HG03442 (cell line): ENCODE results near the gene AQP9.
A peak's percentile ranks its signal among the peaks of the same experiment; 100 is the strongest.

ENCODE experiments used
- ATAC-seq: cut with Tn5 transposase; IDR thresholded peaks from one replicate; pipeline ENCODE4 v1.9.1; 2021; ENCODE audit warnings: mild to moderate bottlenecking, moderate library complexity; ENCODE audit not compliant: unreplicated experiment

Gene AQP9

DNA sequence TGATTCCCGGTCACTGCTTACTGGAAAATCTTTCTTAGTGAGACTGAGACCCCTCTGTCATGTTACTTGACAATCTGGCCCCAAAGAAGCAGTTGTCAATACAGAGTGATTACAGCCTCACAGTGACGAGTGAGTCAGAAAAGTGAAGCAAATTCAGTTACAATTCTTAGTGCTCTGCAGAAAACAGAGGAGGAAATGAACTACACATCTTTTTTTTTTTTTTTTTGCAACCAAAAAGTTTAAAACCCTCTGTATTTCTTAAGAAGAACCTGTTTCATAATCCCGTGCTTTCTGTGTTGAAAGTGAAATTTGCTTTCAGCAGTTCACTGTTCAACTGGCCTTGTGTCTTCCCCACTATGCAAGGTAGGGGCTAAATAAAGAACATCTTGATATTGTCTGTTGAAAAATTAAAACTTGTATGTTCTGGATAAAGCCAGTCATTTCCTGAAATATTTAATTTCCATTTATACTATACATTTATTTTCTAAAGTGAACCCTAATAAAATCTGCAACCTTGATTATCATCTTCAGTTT lies 1.9 kb downstream of the AQP9 start:
- ATAC-seq = no peak

DNA sequence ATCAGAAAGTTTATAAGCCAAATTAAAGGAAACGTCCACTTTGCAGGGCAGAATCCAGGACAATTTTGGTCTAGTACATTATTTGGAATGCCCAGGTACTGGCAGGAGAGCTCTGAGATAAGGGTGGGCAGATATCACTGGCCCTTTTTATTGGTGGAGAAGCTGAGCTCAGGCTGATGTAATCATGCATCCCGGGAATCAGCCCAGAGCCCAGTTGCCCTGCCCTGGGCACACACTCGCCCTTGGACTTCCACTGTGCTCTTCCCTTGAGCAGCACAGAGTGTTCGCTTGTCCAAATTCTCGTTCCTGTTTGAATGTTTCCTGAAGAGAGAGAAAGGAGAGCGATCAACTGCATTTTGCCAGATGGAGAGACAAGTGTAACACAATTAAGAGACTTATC lies 3.7 kb downstream of the AQP9 start:
- ATAC-seq = no peak

DNA sequence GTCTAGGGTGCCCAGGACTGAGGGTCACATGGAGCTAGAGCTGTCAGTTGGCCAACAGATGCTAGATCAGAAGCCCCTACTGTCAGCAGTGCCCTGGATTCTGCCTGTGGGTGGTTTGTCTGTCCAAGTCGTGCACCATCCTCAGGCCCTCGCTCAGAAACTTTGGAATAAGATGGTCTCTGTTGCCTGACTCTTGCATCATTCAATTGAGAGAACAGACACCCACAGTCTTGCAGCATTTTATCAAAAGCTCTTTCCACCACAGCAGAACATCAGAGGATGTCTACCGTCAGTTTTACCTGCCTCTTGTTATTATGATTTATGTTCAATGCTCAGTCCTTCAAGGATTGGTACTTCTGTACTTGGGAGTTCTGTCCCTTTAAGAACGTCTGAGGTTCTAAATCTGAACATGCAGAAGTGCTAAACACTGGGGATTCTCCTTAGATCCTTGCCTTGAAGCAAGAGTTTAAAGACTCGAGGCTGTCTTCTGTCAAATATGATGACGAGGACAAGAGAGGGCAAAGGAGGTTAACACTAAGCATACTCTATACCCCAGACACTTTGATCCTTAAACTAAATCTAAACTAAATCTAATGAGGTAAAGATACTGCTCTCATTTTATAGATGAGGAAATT lies 4.8 kb downstream of the AQP9 start:
- no peak for ATAC-seq

DNA sequence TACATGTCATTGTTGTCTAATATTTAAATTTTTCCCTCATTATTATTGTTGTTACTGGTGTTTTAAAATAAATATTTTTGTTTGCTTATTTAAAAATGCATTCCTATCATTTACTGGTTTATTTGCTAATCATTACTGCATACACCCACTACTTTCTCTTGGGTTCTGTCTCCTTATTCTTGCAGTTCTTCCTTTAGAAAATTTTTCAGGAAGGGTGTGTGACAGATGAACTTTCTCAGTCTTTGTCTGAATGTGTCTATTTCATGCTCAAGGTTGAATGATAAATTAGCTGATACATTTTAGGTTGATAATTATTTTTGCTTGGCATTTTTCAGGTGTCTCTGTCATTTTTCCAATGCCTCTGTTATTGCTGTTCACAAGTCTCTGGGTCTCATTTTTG lies 7.4 kb downstream of the AQP9 start:
- no peak for ATAC-seq

DNA sequence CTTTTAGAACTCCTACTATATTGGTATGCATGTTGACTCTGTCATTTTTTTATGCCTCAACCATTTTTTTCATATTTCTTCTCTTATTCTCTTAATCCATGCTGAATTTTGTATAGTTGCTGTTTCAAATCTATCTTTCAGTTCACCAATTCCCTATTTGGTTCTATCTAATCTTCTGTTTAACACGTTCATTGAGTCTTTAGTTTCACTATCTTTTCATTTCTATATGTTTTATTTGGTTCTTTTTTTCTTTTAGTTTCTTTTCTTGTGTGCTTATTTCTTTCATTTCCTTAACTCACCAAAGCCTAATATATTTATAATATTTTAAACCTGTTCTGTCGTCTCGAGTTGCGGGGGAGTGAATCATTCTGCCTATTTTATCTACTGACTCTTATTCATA lies 8.0 kb downstream of the AQP9 start:
- ATAC-seq = no peak

DNA sequence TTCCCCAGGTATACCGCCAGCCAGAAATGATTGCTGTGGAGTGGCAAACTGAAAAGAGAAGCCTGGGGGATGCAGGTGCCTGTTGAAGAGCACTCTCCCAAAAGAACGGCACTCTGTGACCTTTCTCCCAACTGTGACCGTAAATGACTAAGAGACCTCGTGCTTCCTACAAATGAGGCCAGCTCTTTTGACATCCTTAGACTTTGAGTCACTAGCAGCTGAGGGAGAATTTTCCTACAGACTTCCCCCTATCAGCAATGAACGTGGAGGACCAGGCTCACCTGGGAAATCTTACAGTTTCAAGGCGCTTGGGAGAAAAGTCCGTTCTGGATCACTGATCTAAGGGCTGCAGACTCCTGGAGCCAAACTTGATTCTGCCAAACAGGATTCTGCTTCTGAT lies 8.6 kb downstream of the AQP9 start:
- ATAC-seq = no peak

DNA sequence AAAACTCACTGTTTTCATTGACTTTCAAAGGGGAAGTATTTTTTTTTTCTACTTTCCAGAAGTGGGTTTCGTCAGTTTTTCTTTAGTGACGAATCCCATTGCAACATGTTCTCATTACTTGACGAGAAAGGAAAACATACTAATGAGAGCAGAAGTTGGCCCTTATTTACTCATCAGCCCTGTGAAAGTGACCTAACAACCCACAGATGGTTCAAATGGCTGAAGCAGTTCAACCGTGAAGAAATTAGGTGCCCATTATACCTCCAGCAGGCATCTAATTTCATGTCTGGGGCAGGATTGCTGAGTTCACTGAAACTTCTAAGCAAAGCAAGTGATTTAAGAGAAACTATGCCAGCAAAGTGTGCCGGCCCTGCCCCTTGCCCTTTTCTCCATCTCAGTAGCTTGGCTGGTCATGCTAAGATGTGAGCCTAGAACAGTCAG lies 9.0 kb downstream of the AQP9 start:
- no peak for ATAC-seq

DNA sequence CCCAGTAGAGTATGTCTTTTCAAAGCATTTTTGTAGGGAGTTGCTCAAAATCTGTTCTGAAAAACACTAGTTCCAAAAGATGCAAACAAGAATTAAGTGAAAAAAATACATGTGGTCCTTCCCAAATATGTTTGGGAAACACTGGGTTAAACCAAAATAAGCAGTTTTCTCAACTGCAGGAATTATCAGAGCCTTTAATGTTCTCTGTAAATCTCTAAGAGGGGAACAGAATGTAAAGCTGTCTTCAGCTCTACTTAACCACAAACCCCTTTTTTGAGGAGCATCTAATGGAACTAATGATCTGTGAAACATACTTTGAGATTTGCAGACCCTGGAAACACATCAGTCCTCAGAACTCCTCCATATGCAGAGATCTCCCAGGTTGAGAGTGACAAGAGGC lies 9.9 kb downstream of the AQP9 start:
- no peak for ATAC-seq

DNA sequence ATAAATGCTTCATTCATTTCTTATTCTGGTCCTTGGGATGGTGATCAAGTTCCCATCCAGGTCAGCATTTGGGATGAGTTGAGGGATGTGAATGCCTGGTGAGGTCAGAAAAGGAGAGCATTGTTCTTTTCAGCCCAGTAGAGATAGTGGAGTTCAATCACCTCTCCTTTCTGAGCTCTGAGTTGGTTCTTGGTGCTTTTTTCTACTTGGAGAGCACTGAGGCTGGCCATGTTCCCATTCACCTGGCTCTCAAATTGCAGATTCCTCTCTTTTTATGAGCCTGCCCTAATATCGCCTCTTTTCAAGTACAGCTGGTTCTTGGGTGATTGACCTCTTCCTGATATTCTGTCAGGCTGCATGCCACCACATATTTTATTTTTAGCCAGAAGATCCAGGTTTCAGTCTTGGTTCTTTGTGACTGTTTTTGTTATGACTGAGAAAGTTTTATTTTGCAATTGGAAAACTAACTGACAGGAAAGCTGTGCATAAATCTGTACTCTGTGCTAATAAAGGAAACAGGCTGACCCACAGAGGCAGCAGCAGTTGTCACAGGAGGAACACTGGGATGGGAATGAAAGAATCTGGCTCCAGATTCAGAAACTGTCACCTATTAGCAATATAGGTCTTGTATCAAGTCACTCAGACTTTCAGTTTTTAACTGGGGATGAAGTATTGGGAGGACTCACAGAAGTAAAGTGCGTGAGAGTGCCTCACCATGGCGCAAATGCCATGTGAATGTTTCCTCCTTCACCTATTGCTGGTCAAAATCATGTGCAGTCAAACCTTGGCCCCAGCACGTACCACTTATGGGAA lies 10.7 kb downstream of the AQP9 start:
- ATAC-seq = no peak

DNA sequence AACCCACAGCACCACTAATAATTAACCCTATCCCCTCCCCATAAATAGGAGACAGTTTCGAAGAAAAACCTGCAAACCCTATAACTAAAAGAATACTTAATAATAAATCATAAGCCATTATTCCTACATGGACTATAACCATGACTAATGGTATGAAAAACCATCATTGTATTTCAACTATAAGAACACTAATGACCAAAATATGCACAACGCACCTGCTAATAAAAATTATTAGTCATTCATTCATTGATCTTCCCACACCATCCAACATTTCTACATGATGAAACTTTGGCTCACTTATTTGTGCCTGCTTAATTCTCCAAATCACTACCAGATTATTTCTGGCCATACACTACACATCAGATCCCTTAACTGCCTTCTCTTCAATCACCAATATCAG lies 16.6 kb downstream of the AQP9 start:
- no peak for ATAC-seq

DNA sequence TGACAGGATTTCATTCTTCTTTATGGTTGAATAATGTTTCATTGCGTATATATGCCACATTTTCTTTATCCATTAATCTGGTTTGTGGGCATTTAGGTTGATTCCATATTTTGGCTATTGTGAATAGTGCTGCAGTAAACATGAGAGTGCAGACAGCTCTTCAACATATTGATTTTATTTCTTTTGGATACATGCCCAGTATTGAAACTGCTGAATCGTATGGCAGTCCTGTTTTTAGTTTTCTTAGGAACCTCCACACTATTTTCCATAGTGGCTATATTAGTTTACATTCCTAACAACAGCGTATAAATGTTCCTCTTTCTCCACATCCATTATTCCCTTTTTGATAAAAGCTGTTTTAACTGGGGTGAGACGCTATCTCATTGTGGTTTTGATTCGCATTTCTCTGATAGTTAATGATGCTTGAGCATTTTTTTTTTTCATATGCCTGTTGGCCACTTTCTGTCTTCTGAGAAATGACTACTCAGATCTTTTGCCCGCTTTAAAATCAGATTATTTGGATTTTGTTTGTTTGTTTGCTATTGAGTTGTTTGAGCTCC lies 21.7 kb downstream of the AQP9 start:
- no peak for ATAC-seq

DNA sequence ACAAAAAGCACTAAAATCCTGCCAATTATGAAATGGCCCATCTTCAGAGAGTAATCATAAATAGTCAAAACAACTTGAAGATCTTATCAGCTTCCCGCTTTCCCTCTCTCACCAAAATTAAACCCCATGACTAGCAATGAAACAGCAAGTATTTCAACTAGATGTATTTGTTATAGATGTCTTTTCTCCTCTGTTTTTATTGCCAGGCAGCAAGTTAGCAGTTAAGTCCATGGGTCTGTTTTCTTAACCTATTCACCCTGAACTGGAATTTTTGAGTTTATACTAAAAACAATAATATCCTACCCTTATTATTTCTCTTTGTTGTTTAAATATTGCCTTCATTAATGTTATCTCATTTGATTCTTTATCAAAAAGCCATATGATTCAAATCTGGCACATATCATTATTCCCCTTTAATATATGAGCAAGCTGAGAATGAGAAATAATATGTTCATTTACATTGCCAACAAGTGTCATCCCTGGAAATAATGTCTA lies 23.3 kb downstream of the AQP9 start:
- no peak for ATAC-seq

DNA sequence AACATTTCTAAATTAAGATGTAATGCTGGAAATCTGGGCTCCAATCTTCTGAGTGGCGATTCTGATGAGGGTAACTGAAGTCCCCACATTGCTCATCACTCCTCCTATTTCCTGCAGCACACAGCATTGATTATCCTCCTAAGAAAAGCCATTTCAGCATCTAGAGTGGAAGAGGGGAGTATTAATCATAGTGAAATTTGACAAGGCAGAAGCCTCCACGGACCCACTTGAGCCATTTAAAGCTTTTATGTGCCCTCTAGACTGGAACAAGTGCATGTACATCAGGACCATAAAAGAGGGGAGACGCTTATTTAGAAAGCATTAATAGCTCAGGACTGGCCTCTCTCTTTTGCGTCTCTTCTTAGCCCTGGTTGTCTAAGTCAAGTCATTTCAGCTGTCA lies 25.8 kb downstream of the AQP9 start:
- no peak for ATAC-seq

DNA sequence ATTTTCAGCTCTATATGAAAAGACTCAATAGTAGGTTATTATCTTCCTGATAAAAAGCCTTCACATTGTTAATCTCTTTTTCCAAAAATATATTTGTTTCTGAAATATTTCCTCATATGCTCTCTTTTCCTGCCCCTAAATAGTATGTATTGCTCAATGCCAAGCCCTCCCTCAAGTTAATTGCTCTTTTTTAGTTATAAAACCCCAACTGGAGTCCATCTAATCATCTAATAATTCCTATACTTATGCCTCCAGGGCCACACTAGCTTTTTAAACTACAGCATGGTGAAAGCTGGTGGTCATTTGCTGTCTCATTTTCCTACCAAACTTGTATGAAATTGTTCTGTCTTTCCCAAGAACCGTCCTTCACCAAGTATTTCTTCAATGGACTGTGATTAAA lies 26.7 kb downstream of the AQP9 start:
- no peak for ATAC-seq

DNA sequence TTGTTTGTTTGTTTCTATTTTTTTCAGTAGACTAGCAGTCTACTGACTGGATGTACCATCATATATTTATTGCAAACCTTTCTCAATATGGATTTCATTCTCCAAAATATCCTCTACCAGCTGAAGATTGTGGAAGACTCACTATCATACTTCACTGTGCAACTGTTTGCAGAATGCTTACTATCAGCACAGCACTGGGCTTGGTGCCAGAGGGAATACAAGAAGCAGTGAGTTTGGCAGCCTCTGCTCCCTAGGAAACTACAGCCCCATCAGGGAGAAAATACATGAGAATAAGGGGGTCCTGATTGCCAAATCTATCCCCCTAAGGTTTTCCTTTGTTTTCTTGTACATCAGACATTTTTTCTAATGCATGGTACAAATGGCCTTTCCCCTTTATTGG lies 27.5 kb downstream of the AQP9 start:
- no peak for ATAC-seq

DNA sequence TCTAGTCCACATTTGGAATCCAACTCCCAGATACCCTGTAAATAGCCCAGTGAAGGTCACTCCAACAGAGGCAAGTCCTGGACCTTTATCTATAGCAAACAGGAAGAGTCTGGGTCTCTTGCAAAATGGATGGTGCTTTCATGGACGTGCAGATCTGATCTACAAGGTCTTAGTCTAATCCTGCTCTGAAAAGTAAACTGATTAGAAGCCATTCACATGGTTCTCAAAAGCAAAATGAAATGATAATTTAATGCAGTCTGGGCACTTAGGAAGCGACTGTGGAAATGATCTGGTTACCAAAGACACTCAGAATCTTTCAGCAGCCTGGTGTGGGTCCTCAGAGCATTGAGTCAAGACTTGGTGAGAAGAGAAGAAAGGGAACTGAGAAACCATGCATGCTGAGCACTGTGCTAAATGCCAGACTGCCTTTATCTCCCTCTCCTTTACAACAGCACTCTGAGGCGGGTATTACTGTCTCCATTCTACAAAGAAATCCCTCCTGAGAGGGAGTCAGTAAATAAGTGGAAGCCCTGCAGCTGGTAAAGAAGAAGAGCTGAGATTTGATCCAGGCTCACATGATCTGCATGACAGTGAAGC lies 29.0 kb downstream of the AQP9 start:
- ATAC-seq = peak; percentile 43

DNA sequence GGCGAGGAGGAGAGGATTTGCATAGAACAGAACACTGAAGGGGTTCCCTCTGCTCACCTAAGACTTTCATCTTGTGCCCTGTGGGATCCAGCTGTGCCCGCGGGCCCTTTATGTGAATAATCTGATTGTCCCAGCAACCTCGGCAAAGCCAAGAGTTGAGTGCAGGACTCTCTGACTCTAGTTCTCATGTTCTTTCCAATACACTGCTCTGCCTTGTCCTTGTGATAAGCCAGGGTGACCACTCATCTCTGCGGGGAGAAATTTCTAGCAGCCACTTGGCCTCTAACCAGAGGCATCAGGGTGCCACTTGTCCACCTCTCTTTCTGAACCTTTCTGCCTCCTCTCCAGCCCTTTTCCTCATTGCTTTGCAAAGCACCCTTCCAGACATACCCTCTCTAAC lies 31.8 kb downstream of the AQP9 start:
- ATAC-seq = no peak

DNA sequence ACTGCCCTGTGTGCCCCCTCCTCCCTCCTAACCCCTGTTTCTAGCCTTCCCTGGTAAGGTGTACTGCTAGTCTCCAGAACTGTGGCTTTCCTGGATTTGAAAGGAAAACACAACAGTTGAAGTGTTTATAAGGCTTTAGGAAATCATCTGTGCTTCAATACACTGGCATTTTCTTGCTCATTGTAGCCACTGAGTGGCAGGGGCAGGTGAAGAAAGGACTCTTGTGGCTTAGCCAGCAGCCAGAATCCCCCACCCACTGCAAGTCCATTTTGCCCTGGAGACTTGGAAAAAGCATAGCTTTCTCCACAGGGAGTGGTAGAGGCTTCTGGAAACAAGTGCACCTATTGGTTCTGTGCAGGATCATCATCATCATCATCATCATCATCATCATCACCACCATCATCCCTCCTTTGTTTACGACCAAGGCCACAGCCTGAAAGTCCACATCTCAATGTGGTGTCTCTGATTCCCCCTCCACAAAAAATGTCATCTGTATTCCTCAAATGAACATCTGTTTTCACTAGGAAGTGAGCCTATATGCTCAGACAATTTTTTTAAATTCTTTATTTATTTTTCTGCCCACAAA lies 33.4 kb downstream of the AQP9 start:
- ATAC-seq = no peak

DNA sequence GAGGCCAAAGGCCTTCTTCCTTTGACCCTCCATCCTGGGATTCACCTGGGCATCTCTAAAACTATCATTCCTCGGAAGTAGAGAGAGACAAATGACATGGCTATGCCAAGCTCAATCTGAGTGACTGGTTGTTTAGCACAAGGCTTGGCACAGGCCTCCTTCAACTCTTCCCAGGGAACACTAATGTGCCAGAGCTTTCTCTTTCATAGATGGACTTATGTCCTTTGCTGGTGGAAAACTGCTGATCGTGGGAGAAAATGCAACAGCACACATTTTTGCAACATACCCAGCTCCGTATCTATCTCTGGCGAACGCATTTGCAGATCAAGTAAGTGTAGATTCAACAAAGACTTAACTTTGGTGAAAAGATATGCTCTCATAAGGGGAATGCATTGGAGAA lies 36.5 kb downstream of the AQP9 start:
- ATAC-seq = no peak

DNA sequence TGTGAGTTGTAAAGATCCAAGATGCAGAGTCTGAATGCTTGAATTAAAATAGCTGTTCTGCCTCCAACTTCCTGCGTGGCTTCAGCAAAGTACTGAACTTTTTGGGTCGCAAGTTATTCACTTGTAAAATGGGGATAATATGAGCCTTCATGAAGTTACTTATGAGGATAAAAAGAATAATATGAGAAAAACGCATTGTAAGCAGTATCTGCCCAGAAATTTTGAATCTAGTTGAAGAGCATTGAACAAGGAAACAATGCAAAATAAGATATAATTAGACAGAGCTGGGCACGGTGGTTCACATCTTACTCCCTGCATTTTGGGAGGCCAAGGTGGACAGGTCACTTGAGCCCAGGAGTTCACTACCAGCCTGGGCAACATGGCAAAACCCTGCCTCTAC lies 37.8 kb downstream of the AQP9 start:
- ATAC-seq = no peak

DNA sequence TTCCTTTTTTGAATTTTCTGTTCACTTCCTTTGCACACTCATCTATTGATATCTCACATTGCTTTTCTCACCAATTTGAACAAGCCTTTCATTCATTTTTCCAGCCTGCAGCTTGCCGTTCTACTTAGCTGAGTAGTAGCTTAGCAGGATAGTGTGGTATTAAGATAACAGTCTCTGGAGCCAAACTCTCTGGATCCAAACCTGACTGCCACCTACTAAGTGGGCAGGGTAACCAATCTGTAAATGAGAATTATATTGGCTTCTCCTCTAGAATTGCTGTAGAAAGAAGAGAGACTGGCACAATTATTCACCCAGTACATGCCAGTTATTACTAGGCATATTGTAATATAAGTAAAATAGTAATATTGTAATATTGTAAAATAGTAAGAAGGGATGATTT lies 40.5 kb downstream of the AQP9 start:
- no peak for ATAC-seq
